ENCODE results near the gene TRAPPC12. TPM values are rescaled to one million over a fixed set of nuclear protein-coding genes. Genes with fewer than 3 reads are reported as not detected.

Gene TRAPPC12
- total RNA-seq, 1 donor from 2014 or later = 55.1 TPM

DNA sequence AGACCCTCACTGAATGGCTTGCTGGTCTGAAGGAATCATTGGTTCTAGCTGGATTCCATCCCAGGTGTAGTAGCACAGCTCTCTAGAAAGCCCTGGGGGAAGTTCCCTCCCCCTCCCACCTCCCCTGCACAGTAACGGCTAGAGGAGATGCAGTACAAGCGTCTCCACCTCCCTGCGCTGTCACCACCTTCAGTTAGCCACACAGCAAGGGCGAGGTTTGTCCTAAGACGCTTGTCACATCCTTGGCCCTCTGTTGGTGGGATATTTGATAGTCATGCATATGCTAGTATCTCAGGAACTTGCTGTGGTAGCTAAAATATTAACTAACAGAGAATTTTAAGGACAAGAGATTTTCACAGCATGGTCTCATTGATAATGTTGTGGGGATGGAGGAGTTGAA is 19.4 kb downstream of the TRAPPC12 start:
- TF ChIP-seq, protein P1, sequence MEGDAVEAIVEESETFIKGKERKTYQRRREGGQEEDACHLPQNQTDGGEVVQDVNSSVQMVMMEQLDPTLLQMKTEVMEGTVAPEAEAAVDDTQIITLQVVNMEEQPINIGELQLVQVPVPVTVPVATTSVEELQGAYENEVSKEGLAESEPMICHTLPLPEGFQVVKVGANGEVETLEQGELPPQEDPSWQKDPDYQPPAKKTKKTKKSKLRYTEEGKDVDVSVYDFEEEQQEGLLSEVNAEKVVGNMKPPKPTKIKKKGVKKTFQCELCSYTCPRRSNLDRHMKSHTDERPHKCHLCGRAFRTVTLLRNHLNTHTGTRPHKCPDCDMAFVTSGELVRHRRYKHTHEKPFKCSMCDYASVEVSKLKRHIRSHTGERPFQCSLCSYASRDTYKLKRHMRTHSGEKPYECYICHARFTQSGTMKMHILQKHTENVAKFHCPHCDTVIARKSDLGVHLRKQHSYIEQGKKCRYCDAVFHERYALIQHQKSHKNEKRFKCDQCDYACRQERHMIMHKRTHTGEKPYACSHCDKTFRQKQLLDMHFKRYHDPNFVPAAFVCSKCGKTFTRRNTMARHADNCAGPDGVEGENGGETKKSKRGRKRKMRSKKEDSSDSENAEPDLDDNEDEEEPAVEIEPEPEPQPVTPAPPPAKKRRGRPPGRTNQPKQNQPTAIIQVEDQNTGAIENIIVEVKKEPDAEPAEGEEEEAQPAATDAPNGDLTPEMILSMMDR (conservative IDR thresholded peaks at IDR 0.05; ENCODE audit: low read depth, low read length) = peak; percentile 3
- no peak for DNase-seq (ENCODE audit: low read depth)

DNA sequence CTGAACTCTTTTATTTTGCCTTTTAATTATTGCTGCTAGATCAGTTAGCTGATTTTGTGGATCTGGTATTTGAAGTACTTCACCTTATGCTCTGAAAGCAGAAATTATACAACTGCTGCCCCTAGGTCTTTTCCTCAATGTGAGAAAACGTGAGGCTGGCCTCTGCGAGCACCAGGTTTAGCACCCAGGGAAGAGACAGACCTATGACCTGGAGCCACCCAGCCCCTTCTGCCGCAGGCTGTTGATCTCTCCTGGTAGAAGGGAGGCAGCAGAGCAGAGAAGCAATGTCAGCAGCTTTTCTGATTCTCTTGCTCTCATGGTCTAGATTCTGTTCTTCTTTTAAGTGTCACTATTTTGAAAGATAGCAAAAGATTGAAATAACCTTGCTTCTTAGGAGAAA is 19.9 kb downstream of the TRAPPC12 start:
- TF ChIP-seq, protein P1 (conservative IDR thresholded peaks at IDR 0.05; ENCODE audit: low read depth, low read length) = no peak
- no peak overlapping the region for H3K4me3 ChIP-seq (ENCODE audit: low read depth, low read length)
- DNase-seq (ENCODE audit: low read depth) = no peak

More for the DNA sequence above, 19.4 kb downstream of the TRAPPC12 start:
- H3K4me3 ChIP-seq (ENCODE audit: low read depth, low read length) = no peak overlapping the region

DNA sequence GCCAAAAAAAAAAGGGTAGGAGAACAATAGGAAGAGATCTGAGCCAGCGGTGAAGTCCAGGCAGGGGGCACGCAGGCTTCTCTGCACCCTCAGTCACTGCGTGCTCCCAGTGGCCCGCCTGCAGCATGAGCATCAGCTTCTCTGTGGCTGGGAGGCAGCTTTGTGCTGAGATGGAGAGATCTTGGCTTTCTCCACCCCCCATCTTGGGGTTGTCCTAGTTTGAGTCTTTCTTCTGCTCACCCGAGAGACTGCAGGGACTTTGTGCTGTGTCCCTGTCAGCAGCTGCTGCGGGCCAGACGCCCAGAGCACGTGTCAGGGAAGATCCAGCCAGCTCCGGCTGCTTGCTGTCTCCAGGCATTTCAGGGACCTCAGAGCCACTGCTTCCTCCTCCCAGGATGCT is 20.3 kb downstream of the TRAPPC12 start:
- TF ChIP-seq, protein P1 (conservative IDR thresholded peaks at IDR 0.05; ENCODE audit: low read depth, low read length) = no peak
- no peak for DNase-seq (ENCODE audit: low read depth)
- no peak overlapping the region for H3K4me3 ChIP-seq (ENCODE audit: low read depth, low read length)

DNA sequence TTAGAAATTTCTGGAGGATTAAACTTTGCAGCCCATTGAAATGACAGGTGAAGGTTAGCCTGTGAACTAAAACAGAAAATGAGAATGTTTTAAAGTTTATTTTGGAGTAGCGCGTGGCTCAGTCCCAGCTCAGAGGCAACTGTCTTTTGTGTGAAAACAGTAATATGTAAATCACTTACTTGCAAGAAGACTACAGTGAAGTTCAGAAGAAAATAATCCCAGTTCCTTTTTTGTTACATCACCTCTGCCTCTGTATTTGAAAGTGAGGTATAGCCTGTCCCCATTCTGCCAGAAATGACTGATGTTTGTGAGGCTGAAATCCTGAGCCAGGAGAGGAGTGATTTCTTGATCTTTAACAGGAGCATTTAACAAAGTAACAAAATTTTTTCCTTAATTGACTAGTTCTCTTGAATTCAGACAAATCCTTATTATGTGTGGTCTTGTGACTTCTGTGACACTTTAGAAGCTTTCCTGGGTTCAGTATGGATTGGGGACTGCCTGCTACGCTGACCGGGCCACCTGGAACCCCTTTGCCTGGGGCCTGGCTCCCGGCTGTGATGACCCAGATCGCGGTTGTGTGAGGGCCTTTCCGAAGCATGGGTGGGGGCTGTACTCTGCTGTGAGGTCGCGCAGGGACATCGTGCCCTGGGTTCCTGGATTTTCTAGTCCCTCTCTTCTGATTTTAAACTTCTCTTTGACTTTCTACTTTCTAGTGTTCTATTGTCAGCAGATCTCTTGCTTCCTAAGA is 24.3 kb downstream of the TRAPPC12 start:
- DNase-seq (ENCODE audit: low read depth) = no peak
- no peak overlapping the region for H3K4me3 ChIP-seq (ENCODE audit: low read depth, low read length)
- TF ChIP-seq, protein P1 (conservative IDR thresholded peaks at IDR 0.05; ENCODE audit: low read depth, low read length) = no peak

DNA sequence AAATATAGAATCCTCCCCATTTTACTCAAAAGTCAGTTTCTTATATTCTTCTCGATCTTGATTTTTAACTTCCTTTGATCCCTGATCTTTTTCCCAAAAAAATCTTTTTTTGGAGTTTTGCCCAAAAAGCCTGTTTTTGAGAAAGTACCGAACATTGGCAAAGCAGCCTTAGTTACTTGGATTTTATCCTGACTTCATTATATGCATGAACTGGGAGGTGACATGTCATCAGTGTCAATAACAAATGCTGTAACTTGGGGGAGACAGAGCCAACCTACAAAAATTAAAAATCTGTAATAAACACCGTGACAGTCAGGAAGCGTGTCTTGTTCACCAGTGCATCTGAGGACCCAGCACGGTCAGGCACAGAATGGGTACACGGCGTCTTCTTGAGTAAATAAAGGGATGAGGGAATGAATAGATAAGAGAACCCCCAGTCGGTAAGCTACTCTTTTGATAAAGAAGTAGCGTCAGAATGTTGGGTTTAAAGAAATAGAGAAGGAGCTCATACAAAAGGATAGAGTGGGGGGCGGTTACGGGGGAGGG is 24.9 kb downstream of the TRAPPC12 start:
- no peak overlapping the region for H3K4me3 ChIP-seq (ENCODE audit: low read depth, low read length)
- TF ChIP-seq, protein P1 (conservative IDR thresholded peaks at IDR 0.05; ENCODE audit: low read depth, low read length) = no peak
- DNase-seq (ENCODE audit: low read depth) = no peak

DNA sequence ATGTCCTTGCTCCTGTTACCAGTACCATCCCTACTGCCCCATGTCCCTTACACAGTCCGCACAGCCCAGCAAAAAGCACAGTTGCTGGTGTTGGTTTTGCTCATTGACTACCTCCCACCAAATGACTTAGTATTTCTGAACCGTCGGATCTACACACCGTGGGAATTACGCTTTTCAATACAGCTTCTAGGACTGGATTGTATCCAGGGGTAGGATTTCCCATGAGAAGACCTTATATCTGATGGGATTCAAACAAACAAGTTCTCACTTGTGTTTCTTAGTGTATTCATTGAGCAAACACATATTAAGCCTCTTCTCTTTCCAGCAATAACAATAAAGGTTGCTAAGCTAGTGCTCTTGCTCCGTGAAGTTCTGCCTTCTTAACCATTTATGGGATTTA is 25.8 kb downstream of the TRAPPC12 start:
- TF ChIP-seq, protein P1 (conservative IDR thresholded peaks at IDR 0.05; ENCODE audit: low read depth, low read length) = no peak
- DNase-seq (ENCODE audit: low read depth) = no peak
- H3K4me3 ChIP-seq (ENCODE audit: low read depth, low read length) = no peak overlapping the region

DNA sequence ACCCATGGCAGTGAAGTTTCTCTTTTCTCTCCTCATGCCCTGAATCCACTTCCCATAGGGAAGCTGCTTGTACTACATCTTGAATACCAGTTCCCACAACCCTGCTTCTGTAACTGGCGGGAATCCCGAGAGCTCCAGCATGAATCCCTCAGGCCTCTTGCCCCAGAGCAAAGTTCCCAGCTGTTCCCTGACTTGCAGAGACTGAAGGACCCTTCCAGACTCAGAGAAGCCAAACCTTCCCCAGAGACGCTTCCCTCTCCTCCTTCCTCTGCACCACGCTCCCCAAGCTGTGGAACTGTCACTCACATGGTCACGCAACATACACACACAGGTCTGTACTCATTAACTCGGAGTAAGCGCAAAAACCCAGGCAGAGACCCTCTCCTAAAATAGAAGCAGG is 26.4 kb downstream of the TRAPPC12 start:
- TF ChIP-seq, protein P1 (conservative IDR thresholded peaks at IDR 0.05; ENCODE audit: low read depth, low read length) = no peak
- no peak for DNase-seq (ENCODE audit: low read depth)
- H3K4me3 ChIP-seq (ENCODE audit: low read depth, low read length) = no peak overlapping the region

All from epithelial cell of proximal tubule (primary cell).